Stimulated activated effector memory CD8-positive, alpha-beta T cell treated with anti-CD3 and anti-CD28 coated beads, Interleukin-12 subunit alpha, Interleukin-12 subunit beta, amount 100 ng/mL, for 72 hours (primary cell): ENCODE measurements around the gene POLR3G.

Experiments
- ATAC-seq: fragments of 150-1000 bp; cut with Tn5 transposase; 2 replicates; pipeline ENCODE4 v1.10.0; 2021
- DNase-seq, 2 donors: peaks; one replicate each; pipeline ENCODE4 v3.0.0; 2021 to 2022; ENCODE audit warnings: low spot score in 2 of 2
- H3K27ac Mint-ChIP-seq: one replicate; pipeline ENCODE4 v1.8.0; 2022; ENCODE audit warnings: mild to moderate bottlenecking, mixed read lengths
- H3K36me3 Mint-ChIP-seq: one replicate; pipeline ENCODE4 v1.8.0; 2022; ENCODE audit warnings: mild to moderate bottlenecking, mixed read lengths
- H3K4me1 Mint-ChIP-seq: one replicate; pipeline ENCODE4 v1.8.0; 2022; ENCODE audit warnings: mixed read lengths
- H3K4me3 Mint-ChIP-seq: one replicate; pipeline ENCODE4 v1.8.0; 2022; ENCODE audit warnings: mild to moderate bottlenecking, mixed read lengths
- H3K9me3 Mint-ChIP-seq: one replicate; pipeline ENCODE4 v1.8.0; 2022; ENCODE audit warnings: mixed read lengths

Gene POLR3G

DNA sequence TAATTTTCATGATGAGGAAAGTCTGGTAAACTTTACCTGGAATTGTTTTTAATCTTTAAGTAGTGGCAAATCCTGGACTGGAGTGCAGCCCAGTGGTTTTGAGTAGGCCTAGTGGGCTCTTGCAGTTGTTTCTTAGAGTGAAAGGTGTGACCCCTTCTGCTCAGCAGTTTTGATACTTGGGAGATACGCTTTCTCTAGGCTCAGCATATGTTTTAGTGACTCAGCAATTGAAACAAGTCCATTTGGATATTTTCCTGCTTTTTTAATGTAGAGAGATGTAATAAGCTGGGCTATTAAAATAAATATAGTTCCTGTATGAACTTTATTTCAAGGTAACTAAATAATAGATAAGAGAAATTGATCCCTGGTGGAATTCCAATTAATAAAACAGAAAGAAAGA is 6.0 kb downstream of the POLR3G start:
- DNase-seq (no peak), ATAC-seq (no peak)
- H3K4me1 Mint-ChIP-seq: peaks cover 7% of the 10 kb centered on the region
- H3K9me3 Mint-ChIP-seq: no peaks in the 10 kb centered on the region
- no peaks in the 10 kb centered on the region for H3K36me3 Mint-ChIP-seq
- no peak overlapping the region for H3K4me3 Mint-ChIP-seq
- no peak overlapping the region for H3K27ac Mint-ChIP-seq

DNA sequence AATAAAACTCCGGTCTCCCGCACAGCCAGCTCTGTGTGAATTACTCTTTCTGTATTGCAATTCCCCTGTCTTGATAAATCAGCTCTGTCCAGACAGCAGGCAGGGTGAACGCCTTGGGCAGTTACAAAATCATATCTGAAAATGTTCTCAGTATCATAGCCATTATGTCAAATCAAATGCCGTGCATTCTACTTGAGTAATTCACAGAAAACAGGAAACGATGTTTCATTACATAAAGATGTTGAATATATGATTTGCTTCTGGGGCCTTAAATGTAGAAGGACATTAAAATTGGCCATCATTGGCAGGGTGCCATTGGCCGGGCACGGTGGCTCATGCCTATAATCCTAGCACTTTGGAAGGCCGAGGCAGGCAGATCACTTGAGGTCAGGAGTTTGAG is 8.5 kb downstream of the POLR3G start:
- no peak for ATAC-seq
- H3K27ac Mint-ChIP-seq: no peak overlapping the region
- DNase-seq: no peak
- no peak overlapping the region for H3K4me3 Mint-ChIP-seq
- no peaks in the 10 kb centered on the region for H3K4me1 Mint-ChIP-seq
- no peaks in the 10 kb centered on the region for H3K9me3 Mint-ChIP-seq
- no peaks in the 10 kb centered on the region for H3K36me3 Mint-ChIP-seq

DNA sequence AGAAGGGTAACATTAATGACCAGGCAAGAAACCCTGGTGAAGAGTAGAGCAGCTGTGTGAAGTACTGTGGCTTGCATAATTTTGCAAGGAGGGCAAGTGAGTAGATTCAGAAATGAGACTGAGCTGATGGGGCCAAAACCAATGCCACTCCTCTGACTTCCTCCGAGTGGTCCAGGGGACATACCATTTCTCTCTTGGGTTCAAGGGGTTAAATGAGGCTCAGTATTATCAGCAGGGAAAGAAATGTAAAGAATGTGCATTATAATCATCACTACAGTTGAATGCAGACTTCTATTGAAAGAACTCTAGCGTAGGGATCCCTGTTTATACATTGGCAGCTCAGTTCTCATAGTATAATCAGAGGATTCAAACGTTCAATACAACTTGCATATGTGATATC is 9.9 kb downstream of the POLR3G start:
- no peaks in the 10 kb centered on the region for H3K36me3 Mint-ChIP-seq
- no peak overlapping the region for H3K27ac Mint-ChIP-seq
- H3K4me3 Mint-ChIP-seq: no peak overlapping the region
- no peak for ATAC-seq
- H3K9me3 Mint-ChIP-seq: no peaks in the 10 kb centered on the region
- DNase-seq: no peak
- no peaks in the 10 kb centered on the region for H3K4me1 Mint-ChIP-seq

DNA sequence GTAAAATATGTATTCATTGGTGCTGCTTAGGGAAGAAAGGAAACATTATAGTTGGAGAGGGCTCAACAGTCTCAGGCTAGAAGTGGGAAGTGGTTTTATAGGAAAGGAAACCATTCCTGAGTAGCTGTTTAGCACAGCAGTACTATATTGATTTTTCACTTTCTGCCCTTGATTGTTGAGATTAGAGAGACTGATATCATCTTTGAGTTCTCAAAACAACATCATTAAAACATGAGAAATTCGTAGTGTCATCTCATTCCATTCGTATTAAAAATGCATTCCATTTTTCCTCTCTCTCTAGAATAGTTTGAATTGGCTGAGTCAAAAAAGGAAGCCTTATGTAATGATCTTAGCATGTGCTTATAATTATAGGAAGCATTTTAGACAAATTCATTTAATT is 14.1 kb downstream of the POLR3G start:
- no peak for ATAC-seq
- no peaks in the 10 kb centered on the region for H3K36me3 Mint-ChIP-seq
- H3K27ac Mint-ChIP-seq: no peak overlapping the region
- DNase-seq: no peak
- no peak overlapping the region for H3K4me3 Mint-ChIP-seq
- H3K9me3 Mint-ChIP-seq: no peaks in the 10 kb centered on the region
- no peaks in the 10 kb centered on the region for H3K4me1 Mint-ChIP-seq

DNA sequence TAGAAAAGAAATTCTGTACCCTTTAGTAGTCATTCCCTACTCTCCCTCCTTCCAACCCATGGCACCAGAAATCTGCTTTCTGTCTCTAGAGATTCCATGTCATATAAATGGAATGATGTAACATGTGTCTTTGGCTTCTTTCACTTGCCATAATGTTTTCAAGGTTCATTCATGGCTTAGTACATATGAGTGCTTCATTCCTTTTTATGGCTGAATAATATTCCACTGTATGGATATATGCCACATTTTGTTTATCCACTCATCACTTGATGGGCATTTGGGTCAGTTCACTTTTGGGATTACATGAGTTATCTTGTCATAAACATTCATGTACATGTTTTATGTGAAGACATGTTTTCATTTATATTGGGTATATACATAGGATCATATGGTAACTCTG is 19.4 kb downstream of the POLR3G start:
- no peaks in the 10 kb centered on the region for H3K36me3 Mint-ChIP-seq
- ATAC-seq (no peak), DNase-seq (no peak)
- peaks cover 3% of the 10 kb centered on the region for H3K9me3 Mint-ChIP-seq
- no peaks in the 10 kb centered on the region for H3K4me1 Mint-ChIP-seq
- no peak overlapping the region for H3K4me3 Mint-ChIP-seq
- no peak overlapping the region for H3K27ac Mint-ChIP-seq

DNA sequence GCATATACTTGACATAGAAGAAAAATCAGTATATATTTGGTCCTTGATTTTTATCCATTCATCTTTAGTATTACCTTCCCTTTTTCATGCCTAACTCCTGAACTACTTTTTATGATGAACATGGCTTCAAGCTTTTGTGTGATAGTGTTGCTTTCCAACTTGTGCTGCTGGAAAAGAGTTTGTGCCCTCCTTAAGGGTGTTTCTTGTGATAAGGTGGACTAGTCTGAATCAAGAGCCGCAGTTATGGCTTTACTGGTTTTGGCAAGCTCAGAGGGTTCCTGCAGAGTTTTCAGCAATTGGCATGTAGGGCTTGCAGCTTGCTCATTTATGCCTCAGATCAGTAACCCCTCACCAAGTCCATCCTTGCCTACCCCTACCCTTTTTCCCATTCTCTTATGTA is 20.5 kb downstream of the POLR3G start:
- Mint-ChIP-seq H3K27ac (no peak overlapping the region), H3K4me1 (no peaks in the 10 kb centered on the region), H3K4me3 (no peak overlapping the region), H3K9me3 (peaks cover 3% of the 10 kb centered on the region), H3K36me3 (no peaks in the 10 kb centered on the region)
- no peak for DNase-seq
- ATAC-seq: no peak

DNA sequence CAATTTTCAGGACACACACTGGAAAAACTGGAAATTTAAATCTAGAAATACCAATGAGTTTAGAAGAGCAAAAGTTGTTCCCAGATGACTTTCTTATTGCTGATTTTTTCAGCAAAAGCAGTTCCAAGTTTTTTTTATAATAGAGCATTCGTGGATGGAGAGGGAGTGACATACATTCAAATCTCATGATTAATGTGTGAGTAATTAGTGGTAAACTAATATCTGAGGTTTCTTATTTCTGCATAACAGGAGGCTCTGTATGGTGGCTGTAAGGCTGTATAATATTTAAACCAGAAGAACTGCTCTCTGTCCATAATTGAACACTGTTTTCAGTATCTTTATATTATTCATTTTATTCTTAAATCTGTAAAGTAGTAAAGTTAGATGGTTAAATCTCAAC is 28.9 kb downstream of the POLR3G start:
- no peak overlapping the region for H3K4me3 Mint-ChIP-seq
- H3K27ac Mint-ChIP-seq: no peak overlapping the region
- no peak for DNase-seq
- H3K4me1 Mint-ChIP-seq: no peaks in the 10 kb centered on the region
- H3K36me3 Mint-ChIP-seq: peaks cover 6% of the 10 kb centered on the region
- H3K9me3 Mint-ChIP-seq: no peaks in the 10 kb centered on the region
- ATAC-seq: no peak

DNA sequence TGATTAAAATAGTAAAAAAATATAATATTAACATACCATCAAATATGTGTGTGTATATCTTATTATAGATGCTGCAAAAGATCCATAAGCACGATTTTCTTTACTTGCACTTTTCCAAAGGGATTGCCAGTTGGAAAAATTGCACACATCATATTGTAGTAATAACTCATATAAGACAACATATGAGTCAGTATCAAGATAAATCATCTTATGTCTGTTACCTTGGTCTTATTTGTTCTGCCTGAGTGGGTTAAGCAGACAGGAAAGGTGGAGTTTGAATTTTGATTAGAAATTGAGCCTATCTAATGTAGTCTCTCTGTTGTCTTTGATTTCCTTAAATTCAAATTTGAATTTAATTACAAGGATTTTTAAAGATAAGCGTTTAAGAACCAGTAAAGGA is 30.1 kb downstream of the POLR3G start:
- no peak for DNase-seq
- no peak for ATAC-seq
- H3K36me3 Mint-ChIP-seq: peaks cover 6% of the 10 kb centered on the region
- H3K4me3 Mint-ChIP-seq: no peak overlapping the region
- no peaks in the 10 kb centered on the region for H3K4me1 Mint-ChIP-seq
- H3K27ac Mint-ChIP-seq: no peak overlapping the region
- H3K9me3 Mint-ChIP-seq: no peaks in the 10 kb centered on the region

DNA sequence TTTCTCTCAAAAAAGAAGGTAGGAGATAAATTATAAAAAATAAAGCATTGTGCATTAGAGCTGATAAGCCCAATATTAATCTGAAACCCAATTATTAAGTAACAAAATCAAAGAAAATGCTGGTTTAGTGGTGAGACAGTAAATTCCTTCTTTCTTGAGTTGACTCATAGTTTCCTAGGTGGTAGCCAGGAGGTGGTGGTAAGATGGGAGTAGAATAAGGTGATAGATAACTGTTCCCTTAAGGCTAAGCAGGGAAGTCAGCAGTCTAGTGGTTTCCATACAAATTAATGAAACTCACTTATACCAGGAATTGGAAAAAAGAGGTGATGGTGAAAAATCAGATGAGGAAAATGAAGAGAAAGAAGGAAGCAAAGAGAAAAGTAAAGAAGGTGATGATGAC is 31.6 kb downstream of the POLR3G start:
- ATAC-seq: no peak
- DNase-seq: no peak
- Mint-ChIP-seq H3K27ac (no peak overlapping the region), H3K4me1 (no peaks in the 10 kb centered on the region), H3K4me3 (no peak overlapping the region), H3K36me3 (peaks cover 11% of the 10 kb centered on the region), H3K9me3 (no peaks in the 10 kb centered on the region)

DNA sequence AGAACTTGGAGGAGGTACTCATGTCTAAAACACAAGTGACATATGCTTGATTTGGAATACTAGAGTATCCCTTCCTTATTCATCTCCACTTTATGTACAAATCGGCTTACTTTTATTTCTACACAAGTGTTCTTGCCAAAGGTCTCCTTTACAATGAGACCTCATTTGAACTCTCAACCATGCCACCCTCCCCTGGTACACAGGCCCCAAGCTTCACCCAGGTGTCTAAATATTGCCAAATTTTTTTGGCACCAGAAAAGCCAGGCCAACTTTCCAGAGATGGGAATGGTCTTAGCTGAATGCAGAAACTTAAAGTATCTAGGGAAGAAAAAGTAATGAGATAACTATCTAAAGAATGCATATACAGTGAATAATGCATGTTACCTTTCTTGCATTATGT is 35.8 kb downstream of the POLR3G start:
- H3K36me3 Mint-ChIP-seq: peaks cover 25% of the 10 kb centered on the region
- no peak overlapping the region for H3K4me3 Mint-ChIP-seq
- no peak for DNase-seq
- H3K9me3 Mint-ChIP-seq: no peaks in the 10 kb centered on the region
- no peak for ATAC-seq
- H3K27ac Mint-ChIP-seq: no peak overlapping the region
- no peaks in the 10 kb centered on the region for H3K4me1 Mint-ChIP-seq

DNA sequence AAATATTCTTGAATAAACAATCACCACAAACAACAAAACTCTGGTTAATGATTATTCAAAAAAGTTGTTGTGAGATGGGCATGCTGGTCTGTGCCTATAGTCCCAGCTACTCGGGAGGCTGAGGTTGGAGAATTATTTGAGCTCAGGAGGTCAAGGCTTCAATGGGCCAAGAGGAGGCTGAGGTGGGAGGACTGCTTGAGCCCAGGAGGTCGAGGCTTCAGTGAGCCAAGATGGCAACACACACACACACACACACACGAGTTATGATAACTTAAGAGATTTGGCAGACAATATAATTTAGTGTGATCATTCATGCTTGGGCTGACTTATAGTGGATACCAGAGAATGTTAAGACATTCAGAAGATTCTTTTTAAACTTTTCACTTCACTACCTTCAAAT is 39.9 kb downstream of the POLR3G start:
- no peak overlapping the region for H3K27ac Mint-ChIP-seq
- no peaks in the 10 kb centered on the region for H3K9me3 Mint-ChIP-seq
- ATAC-seq: no peak

DNA sequence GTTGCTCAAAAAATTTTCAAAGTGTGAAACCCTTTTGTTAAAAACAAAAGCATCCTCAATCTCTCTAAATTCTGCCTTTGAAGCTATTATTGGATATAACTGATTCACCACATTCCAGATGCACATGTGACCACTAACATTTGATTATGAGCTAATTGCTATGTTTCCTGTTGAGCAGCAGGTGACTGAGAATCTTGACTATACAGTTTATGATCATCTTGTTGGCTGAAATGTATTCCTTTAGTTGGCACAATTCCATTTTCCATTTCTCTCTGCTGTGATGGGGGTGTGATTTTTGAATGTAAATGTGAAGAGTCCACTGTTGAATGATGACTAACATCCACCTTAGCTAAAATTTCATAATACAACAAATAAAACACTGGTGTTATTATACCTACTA is 44.0 kb downstream of the POLR3G start:
- Mint-ChIP-seq H3K4me1 (peaks cover 4% of the 10 kb centered on the region), H3K27ac (no peak overlapping the region), H3K9me3 (no peaks in the 10 kb centered on the region), H3K36me3 (peaks cover 85% of the 10 kb centered on the region), H3K4me3 (no peak overlapping the region)
- DNase-seq: no peak
- no peak for ATAC-seq

More for the DNA sequence above, 39.9 kb downstream of the POLR3G start:
- no peaks in the 10 kb centered on the region for H3K4me1 Mint-ChIP-seq
- no peak overlapping the region for H3K4me3 Mint-ChIP-seq
- H3K36me3 Mint-ChIP-seq: peaks cover 54% of the 10 kb centered on the region
- DNase-seq: no peak

DNA sequence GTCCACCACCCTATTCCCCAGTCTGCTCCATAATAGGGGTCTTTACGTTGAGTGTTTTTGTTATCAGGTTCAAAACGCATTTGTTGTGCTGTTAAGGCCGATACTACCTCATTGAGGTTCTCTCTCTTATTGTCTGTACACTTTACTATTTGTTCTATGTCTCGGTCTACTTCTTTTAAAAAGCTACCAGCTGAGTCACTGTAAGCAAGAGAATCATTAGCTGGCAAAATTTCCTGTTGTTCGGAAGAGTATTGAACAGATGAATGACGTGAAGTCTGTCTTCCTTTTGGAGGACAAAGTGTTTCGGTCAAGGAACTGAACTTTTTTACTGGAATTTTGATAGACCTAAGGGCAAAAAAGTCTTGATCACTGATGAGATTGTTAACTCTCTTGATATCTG is 44.4 kb downstream of the POLR3G start:
- H3K9me3 Mint-ChIP-seq: no peaks in the 10 kb centered on the region
- H3K4me1 Mint-ChIP-seq: peaks cover 4% of the 10 kb centered on the region
- ATAC-seq (no peak), DNase-seq (no peak)
- H3K4me3 Mint-ChIP-seq: no peak overlapping the region
- no peak overlapping the region for H3K27ac Mint-ChIP-seq
- H3K36me3 Mint-ChIP-seq: peaks cover 89% of the 10 kb centered on the region

DNA sequence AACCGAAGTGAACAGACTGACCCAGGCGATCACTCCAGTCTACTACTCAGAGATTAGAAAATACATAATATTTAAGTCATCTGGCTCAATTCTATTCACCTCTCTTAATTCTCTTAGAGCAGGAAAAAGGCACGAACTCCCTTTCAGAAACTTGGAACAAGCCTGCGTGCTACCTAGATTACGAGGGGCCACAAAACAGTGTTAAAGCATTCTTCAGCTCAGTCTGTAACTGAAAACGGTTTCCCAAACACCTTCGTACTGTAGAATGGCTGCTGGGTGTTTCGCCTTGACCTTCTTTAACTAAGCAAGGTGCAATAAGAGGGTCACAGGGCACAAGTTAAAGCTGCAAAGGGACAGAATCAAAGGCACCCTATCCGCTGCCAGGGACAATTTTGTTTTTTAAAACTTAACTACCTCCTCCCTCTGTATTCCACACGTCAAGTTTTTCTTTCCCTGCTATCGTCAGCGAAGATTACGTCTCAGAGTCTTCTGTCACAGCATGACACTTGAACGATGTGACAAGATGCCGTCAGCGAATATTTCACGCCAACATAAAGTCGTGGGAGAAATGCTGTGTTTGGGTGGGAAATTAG is 54.0 kb downstream of the POLR3G start:
- DNase-seq (peak in 1 of 2 donors; percentile 52), ATAC-seq (peak; percentile 45)
- no peaks in the 10 kb centered on the region for H3K9me3 Mint-ChIP-seq

DNA sequence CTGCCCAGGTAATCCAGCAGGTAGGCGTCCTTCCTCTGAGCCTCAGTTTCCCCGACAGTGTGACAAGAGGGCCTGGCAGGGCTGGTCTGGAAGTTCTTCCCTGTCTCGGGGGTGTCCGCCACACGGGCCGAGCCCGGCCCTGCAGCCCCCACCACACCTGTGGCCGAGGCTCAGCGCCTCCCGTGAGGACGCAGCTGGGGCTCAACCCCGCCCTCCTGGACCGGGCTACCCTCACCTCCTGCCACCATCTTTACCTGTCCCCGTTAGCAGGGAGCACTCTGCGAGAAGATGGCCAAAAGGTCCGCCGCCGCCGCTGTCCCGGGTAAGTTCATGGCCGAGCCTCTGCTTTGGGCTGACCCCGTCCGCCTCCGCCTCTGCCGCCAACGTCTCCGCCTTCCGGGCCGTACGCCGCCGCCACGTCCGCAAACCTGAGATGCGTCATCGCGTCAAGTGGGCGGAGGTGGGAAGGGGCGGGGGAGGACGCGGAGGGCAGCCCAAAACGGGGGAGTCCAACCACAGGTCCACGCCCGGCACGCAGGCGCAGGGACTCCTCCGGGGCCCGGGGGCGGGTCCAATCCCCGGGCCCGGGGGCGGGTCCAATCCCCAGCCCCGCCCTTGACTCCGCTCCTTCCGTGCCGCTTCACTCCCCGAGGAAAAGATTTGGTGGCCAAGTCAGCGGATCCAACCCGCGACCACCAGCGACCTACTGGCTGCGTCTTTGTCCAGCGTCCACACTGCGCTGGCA is 54.7 kb downstream of the POLR3G start, which contains the start of gene LYSMD3:
Gene LYSMD3 (minus strand): TSS at position 391 of the 745 bp plus-strand sequence. CDS start 4,295 bp downstream, outside the sequence.
- Mint-ChIP-seq H3K4me3 (peak within 1 kb of the TSS; percentile 89), H3K27ac (peak within 1 kb of the TSS; percentile 93), H3K4me1 (peaks cover 23% of the 10 kb centered on the region), H3K9me3 (no peaks in the 10 kb centered on the region), H3K36me3 (peaks cover 34% of the 10 kb centered on the region)
- ATAC-seq (peak; percentile 91), DNase-seq (peak; percentile 93 to 97)

More for the DNA sequence above, 54.0 kb downstream of the POLR3G start:
- H3K4me1 Mint-ChIP-seq: peaks cover 23% of the 10 kb centered on the region
- H3K4me3 Mint-ChIP-seq: peak overlapping the region; percentile 89
- H3K27ac Mint-ChIP-seq: peak overlapping the region; percentile 93
- H3K36me3 Mint-ChIP-seq: peaks cover 40% of the 10 kb centered on the region

DNA sequence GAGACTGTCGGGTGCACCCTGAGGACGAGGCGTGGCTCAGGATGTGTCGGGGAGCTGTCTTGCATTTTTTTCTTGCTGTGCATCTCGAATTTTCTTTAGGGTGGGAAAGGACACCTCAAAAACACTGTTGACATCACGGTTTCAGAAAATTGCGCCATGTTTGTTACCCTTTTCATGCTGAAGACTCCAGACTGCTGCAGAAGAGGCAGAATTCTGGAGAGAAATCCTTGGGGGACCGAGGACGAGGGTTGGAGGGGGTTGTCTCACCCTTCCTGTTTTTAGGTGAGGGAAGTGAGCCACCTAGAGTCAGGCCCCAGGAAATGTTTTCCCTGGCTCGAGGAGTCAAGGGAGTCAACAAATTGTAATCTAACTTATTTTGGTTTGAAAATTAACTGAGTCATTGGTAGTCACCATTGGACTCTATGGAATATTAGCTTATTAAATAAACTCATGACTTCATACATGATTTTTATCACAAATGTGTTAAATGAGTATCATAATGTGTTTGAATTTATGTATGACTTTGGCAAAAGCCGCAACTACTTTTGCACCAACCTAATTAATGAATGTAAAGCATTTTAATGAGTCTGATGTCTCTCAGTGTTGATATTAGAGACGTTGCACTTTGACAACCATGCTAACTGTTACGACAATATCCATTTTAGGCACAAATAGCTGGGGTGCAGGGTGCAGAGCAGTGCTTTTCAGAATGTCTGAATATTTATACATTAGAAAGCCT is 55.4 kb downstream of the POLR3G start:
- Mint-ChIP-seq H3K4me3 (peak overlapping the region; percentile 89), H3K27ac (peak overlapping the region; percentile 93), H3K36me3 (peaks cover 26% of the 10 kb centered on the region), H3K4me1 (peaks cover 23% of the 10 kb centered on the region), H3K9me3 (no peaks in the 10 kb centered on the region)
- DNase-seq (no peak), ATAC-seq (peak; percentile 73)
